Nucleus accumbens (tissue), 56 donors: ENCODE results near the gene ELOVL2.
"Not testable (repeated sequence)": the region's sequence is repeated elsewhere in the genome, so short reads cannot be mapped to it uniquely, and the experiment has no call there.

Experiments used
- DNase-seq, 56 donors: peaks; one replicate each; lab custom pipeline; 2025; lab: John Stamatoyannopoulos, UW

ELOVL2 gene

GRCh38 chr6:10995114-10995707 is 48.9 kb downstream of the ELOVL2 start:
- DNase-seq = no peak

DNA sequence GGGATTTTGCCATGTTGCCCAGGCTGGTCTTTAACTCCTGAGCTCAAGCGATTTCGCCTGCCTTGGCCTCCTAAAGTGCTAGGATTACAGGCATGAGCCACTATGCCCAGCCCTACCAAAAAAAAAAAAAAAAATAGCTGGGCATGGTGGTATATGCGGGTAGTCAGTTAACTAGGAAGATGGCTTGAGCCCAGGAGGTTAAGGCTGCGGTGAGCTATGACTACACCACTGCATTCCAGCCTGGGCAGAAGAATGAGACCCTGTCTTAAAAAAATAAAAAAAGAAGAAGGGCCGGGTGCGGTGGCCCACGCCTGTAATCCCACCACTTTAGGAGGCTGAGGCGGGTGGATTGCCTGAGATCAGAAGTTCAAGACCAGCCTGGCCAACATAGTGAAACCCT is 50.2 kb downstream of the ELOVL2 start:
- DNase-seq = no peak

GRCh38 chr6:10991115-10991514 is 53.0 kb downstream of the ELOVL2 start:
- DNase-seq = no peak

- no peak for DNase-seq
Measured at GRCh38 chr6:10989587-10989986, 54.5 kb downstream of the ELOVL2 start.

DNA sequence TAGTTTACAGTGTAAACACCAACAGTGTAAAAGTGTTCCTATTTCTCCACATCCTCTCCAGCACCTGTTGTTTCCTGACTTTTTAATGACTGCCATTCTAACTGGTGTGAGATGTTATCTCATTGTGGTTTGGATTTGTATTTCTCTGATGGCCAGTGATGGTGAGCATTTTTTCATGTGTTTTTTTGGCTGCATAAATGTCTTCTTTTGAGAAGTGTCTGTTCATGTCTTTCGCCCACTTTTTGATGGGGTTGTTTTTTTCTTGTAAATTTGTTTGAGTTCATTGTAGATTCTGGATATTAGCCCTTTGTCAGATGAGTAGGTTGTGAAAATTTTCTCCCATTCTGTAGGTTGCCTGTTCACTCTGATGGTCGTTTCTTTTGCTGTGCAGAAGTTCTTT is 59.1 kb downstream of the ELOVL2 start:
- DNase-seq = not testable (repeated sequence)

GRCh38 chr6:10981409-10981808 is 62.7 kb downstream of the ELOVL2 start:
- DNase-seq = no peak

DNA sequence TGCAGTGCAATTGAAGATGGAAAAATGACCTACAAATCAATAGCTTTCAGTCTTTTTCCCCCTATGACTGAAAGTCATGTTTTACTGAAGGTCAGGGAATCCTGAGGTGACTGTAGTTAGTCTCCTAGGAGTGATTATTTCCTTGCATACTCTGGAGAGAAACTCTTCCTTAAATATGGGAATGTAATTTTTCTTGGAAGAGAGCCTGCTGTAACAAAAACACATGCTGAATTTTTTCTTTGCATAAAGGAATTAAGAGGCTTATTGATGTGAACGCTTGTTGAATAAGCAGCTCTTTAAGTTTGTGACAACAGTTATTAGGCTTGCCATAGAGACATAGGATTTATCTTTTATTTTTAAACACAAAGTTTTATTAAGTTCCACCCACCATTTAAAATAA is 64.5 kb downstream of the ELOVL2 start:
- no peak for DNase-seq

GRCh38 chr6:10977231-10977968 is 66.7 kb downstream of the ELOVL2 start:
- DNase-seq = no peak

DNA sequence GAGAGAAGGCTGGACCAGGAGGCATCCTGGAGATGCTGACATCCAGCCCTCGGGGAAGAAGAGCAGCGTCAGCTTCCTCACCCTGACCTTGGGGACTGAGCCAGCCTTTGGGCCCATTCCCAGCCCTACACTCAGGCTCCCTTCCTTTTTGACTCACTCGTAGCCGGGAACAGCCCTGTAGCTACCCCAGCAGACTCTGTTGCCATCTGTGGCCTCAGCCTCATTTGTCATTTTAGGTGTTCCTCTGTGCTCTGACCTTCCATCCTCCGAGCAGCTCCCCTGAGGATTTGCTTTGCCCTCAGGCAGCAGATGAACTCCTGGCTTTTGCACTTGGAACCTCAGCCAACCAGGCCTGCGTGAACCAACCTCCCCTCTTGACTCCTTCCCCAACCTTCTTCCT is 67.5 kb downstream of the ELOVL2 start:
- DNase-seq = no peak

DNA sequence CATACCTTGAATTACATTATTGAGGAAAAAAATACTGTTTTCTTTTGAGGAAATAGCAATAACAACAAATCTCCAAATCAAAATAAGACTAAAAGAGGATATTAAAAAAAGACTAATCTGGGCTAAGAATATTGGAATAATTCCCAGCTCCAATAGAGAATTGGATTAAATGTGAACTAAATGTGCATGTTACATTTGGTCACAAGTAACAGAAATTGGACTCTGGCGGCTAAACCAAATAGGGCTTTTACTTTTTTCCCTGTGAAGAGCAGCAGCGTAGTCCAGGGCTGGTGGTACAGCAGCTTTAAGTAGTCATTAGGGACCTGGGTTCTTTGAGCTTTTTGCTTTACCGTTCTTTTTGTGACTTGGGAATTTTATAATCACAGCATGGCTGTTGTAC is 71.9 kb downstream of the ELOVL2 start:
- no peak for DNase-seq

DNA sequence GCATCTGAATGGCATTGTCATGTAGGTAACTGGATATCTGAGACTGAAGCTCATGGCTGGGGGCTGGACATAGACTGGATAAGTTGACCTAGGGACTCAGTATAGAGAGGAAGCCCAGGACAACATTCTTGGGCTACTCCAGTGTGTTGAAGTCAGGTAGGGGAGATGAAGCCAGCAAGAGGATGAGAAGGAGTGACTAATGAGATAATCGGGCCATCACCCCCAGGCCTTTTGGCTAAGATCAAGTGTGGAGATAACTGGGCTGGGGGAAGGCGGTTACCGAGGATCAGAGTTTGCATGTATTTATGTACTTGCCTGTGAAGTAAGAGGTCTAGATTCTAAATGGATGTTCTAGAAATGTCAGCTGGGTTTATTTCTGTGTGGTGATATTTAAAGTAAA is 73.4 kb downstream of the ELOVL2 start:
- no peak for DNase-seq

- no peak for DNase-seq
Measured at GRCh38 chr6:10968776-10969175, 75.3 kb downstream of the ELOVL2 start.

- no peak for DNase-seq
Measured at GRCh38 chr6:10964684-10965083, 79.4 kb downstream of the ELOVL2 start.

DNA sequence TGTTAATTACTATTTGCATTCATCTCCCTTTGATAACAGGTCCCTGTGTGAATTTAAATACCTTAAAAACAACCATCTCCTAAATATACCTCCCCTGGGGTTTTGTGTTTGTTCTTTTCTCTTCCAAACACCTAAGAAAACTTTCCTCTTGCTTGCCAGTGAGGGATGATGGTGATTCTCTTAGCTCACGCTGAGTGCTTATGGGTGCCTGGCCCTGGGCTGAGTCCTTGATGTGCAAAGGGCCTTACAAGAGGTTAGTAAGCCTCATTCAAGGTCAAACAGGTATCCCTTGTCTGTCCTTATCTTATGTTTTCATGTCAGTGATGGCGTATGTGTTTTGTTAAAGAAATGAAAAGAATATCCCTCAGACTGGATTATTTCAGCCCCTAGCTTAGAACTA is 81.0 kb downstream of the ELOVL2 start:
- no peak for DNase-seq

GRCh38 chr6:10962673-10963072 is 81.4 kb downstream of the ELOVL2 start:
- DNase-seq = no peak

DNA sequence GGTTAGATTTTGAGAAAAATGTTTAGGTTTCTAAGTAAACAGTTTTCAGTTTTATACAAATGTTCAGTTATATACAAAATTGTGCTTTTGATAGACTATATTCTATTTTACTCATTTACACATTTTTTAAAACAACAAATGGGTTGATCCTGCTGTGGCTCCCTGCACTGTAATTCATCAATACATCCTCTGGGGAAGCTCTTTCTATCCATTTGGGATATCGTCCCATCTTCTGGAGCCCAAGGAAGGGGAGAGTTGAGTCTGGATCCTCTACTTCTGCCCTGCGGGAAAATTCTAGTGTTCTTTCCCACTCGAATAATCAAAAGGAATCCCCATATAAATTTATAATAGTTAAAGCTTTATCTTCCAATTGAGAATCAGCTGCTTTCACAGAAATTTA is 82.3 kb downstream of the ELOVL2 start:
- DNase-seq = no peak

- no peak for DNase-seq
Measured at GRCh38 chr6:10960171-10960570, 83.9 kb downstream of the ELOVL2 start.

DNA sequence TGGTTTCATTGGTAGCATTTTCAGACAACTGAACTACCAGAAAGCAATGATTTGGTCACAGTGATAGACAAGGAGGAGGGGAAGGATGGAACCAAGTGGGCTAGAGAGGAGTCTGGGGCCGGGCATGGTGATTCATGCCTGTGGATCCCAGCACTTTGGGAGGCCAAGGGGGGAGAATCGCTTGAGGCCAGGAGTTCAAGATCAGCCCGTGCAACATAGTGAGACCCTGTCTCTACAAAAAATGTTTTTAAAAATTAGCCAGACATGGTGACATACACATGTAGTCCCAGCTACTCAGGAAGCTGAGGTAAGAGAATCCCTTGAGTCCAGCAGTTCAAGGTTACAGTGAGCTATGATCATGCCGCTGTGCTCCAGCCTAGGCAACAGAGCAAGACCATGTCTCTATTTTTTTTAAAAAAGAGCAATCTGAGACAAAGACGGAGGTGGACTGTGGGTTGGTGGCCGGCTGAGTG is 86.7 kb downstream of the ELOVL2 start:
- no peak for DNase-seq

GRCh38 chr6:10956776-10957175 is 87.3 kb downstream of the ELOVL2 start:
- no peak for DNase-seq

DNA sequence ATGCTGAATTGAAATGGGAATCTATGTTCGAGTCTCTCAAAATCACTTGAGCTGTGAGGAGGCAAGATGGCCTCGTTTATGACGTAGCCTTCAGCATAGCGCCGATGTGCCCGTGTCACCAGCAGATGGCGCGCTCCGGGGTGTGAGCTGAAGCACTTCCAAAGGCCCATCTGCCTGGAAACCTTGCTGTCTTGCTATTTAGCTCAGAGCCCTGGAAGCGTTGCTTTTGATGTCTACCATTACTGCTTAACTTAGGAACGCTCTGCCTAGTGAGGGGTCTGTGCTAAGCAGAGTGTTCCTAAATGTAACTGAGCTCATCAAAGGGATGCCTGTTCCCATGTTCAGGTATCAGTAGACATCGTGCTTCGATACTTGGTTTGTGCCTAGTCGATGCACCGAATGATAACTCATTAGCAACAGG is 89.5 kb downstream of the ELOVL2 start:
- DNase-seq = peak in 43 of 56 donors; percentile 1 to 72 (median 18)

DNA sequence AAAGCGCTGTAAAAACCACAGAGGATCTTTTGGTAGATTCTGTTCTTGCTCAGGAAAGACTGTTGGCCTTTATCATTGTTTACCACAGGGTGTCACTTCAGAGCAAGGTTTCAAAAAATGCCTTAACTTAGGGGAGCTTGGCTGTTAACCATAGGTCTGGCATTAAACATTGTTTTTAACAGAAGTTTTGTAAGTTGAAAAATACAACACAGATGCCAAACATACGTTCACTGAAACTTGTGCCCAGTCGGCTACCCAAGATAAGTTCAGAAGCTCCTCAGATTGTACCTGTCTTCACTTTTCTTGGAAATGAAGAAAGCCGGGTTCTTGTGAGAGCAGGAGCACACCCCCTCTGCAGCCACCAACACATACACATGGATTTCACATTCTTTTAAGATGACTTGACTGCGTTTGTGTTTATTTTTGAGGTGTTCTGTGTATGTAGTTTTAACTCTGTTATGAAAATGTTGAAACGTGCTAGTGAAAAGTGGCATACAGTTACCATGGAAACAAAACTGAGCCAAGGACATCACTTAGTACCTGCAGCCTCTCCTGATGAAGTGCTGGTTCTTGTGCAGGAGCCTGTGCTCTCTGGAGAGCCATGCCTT is 92.3 kb downstream of the ELOVL2 start:
- peak in 1 of 56 donors; percentile 3 for DNase-seq
